Prostate gland (tissue), 2 donors: ENCODE results near the gene OR2A12.

ENCODE experiments used
- POLR2AphosphoS5 ChIP-seq: sonication (generic); formaldehyde crosslinking; IDR thresholded peaks from one replicate; pipeline ENCODE4 v1.6.1; 2017; ENCODE audit warnings: antibody characterized with exemption
- TF ChIP-seq, protein P1 (sequence below), 4 experiments: fragments of 200-600 bp in 2 of 4; fragments of 450-650 bp in 2 of 4; sonication (generic) in 2 of 4; IDR thresholded peaks; 1 replicate in 3 of 4; 2 replicates in 1 of 4; pipeline ENCODE4 v1.5.1; 2016 to 2019; ENCODE audit warnings: antibody characterized with exemption in 4 of 4, mild to moderate bottlenecking in 2 of 4, moderate library complexity in 2 of 4

DNA sequence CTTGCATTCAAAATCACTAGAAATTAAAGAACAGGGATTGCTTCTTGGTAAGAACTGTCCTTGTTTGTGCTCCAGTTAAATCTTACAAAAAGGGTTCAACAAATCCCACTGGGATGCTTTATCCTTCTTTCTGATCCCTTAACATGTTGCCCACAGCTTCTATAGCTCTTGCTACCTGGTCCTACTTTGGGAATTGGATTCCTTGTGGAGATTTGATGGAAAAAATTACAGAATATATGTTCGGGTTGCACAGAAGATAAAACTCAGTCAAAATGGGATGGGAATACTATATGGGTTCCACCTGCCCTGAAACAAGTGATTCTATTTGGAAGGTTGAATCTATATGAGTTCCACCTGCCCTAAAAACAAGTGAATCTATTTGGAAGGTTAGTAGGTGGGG, 16.6 kb upstream of the OR2A12 start, which contains the start of gene OR2A25:
- TF ChIP-seq POLR2AphosphoS5: no peak
- TF ChIP-seq, protein P1, sequence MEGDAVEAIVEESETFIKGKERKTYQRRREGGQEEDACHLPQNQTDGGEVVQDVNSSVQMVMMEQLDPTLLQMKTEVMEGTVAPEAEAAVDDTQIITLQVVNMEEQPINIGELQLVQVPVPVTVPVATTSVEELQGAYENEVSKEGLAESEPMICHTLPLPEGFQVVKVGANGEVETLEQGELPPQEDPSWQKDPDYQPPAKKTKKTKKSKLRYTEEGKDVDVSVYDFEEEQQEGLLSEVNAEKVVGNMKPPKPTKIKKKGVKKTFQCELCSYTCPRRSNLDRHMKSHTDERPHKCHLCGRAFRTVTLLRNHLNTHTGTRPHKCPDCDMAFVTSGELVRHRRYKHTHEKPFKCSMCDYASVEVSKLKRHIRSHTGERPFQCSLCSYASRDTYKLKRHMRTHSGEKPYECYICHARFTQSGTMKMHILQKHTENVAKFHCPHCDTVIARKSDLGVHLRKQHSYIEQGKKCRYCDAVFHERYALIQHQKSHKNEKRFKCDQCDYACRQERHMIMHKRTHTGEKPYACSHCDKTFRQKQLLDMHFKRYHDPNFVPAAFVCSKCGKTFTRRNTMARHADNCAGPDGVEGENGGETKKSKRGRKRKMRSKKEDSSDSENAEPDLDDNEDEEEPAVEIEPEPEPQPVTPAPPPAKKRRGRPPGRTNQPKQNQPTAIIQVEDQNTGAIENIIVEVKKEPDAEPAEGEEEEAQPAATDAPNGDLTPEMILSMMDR (IDR thresholded peaks at IDR 0.05): no peak
